HG02571 (cell line): ENCODE measurements around the gene NCOR1.
"Not testable (repeated sequence)": the region's sequence is repeated elsewhere in the genome, so short reads cannot be mapped to it uniquely, and the experiment has no call there.

ENCODE experiments used
- ATAC-seq: cut with Tn5 transposase; IDR thresholded peaks from one replicate; pipeline ENCODE4 v1.9.1; 2021; ENCODE audit warnings: mild to moderate bottlenecking, moderate library complexity; ENCODE audit not compliant: unreplicated experiment

The NCOR1 gene

GRCh38 chr17:16215965-16216316, 607 bp upstream of the NCOR1 start:
- no peak for ATAC-seq

GRCh38 chr17:16215002-16215272, 397 bp downstream of the NCOR1 start:
- ATAC-seq = peak; percentile 40

DNA sequence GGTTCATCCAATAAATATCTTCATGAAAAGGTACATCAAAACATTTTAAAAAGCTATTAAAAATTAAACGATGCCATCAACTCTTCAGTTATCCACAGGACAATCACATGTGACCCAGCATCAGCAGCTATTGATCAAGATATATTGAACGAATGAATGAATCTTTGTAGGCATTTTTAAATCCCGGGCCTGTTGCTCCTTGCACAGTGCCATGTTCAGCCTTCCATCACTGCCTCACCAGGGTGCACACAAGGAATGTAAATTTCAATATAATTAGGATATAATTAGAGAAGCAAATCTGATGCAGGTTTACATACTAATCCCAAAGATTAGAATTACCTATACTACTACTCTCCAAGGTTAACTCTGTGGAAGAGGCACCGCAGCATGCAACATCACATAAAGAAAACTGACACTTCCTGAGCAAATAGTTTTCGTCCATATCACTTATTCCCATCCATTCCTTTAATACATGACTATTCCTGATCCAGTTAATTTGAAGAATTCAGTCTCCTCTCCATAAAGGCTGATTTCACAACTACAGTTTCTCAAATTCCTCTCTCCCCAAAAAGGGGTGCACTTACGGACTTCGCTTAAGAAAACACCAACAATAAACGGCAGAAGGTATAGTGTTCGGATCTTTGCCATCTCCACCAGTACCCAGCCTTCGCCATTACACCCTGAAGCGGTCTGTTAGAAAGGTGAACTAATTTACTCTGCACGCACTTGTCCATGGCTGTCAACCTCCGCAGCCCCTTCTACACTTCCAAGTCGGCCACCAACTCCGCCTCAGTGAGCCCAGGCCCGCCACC, 938 bp downstream of the NCOR1 start:
- ATAC-seq = no peak

DNA sequence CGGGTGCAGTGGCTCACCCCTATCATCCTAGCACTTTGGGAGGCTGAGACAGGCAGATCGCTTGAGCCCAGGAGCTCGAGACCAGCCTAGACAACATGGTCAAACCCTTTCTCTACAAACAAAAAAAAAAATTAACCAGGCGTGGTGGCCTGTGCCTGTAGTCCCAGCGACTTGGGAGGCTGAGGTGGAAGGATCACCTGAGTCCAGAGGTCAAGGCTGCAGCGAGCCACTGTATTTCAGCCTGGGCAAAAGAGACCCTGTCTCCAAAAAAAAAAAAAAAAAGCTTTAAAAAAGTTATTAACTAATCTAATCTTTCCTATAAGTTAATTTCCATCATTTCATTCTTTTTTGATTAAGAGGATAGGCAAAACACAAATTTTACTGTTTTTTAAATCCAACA, 2.5 kb downstream of the NCOR1 start:
- no peak for ATAC-seq

DNA sequence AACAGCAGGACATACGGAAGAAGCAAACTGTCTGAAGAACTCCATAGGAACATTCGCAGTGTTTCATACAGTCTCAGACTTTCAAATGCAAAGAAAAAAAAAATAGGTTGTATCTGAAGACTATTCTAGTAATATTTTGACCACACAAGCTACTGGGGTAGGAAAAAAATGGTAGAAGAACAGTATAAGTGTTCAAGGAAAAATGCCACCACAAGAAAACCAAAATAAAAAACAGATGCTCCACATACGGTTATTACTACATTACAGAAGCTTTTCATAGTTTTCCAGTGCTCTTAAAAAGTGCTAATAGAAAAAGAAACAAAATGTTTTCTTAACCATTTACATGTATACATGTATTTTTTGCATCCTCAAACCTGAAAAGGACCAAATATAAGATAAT, 3.7 kb downstream of the NCOR1 start:
- ATAC-seq = no peak

DNA sequence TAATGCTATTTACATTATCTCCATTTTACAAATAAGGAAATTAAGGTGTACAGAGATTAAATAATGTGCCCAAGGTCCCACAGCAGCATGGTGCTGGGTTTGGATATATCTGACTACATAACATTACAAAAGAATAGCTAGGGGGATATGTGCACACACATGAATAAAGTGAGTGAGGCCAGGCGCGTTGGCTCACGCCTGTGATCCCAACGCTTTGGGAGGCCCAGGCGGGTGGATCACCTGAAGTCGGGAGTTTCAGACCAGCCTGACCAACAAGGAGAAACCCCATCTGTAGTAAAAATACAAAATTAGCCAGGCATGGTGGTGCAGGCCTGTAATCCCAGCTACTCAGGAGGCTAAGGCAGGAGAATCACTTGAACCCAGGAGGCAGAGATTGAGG, 10.6 kb downstream of the NCOR1 start:
- ATAC-seq = not testable (repeated sequence)

DNA sequence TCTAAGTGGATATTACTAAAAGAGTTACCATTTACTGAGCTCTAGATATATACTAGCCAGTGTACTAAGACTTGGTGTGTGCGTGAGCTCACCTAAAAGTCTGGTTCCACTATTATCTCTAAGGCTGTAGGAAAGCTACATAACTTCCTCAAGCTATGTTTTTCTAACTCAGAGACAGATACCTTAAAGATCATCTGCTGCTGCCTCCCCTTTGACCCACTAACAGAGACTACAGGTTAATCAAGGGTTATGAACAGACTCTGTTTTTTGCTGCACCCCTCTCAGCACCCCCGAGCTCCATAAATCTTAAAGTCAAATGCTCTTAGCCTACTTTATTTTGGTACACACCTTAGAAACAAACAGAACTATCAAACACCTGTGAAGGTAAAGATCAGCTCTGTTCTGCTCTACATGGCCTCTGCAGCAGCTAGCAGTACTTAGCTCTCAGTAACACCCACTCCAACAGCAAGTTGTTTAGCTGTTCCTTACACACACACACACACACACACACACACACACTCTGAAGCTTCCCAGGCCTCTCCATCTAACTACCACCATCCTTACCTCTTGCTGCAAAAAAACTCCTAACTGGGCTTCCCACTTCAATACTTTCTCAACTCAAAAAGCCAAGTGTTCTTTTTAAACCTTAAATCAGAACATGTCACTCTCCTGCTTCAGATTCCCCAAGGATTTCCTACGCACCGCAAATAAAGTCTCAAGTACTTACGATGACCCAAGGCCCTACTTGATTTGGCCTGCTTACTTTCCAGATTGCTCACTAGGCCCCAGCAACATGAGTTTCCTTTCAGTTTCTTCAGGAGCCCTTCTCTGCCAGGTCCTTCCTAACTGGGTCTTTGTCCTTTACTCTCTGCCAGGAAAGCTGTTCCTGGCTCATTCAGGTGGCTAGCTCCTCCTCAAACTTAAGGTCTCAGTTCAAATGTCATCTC, 12.5 kb downstream of the NCOR1 start:
- not testable (repeated sequence) for ATAC-seq

GRCh38 chr17:16201693-16202131, 13.6 kb downstream of the NCOR1 start:
- ATAC-seq = not testable (repeated sequence)

GRCh38 chr17:16199093-16199492, 16.2 kb downstream of the NCOR1 start:
- no peak for ATAC-seq

DNA sequence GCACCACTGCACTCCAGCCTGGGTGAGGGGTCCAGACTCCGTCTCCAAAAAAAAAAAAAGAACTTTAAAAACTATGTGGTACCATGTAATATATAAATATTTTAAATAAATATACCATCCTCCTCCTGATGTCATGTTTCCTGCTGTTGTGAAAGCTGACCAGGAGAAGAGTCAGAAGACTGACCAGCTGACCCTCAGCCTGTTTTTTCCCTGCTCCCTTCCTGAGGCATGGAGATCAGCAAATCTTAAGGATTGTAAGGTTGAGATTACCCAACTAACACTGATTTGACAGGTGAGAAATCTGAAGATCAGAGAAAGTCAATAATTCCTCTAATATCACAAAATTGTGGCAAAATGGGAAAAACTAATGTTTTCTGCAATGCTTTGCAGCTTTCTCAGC, 18.1 kb downstream of the NCOR1 start:
- ATAC-seq = no peak

GRCh38 chr17:16194307-16194835, 21.0 kb downstream of the NCOR1 start:
- ATAC-seq = not testable (repeated sequence)

DNA sequence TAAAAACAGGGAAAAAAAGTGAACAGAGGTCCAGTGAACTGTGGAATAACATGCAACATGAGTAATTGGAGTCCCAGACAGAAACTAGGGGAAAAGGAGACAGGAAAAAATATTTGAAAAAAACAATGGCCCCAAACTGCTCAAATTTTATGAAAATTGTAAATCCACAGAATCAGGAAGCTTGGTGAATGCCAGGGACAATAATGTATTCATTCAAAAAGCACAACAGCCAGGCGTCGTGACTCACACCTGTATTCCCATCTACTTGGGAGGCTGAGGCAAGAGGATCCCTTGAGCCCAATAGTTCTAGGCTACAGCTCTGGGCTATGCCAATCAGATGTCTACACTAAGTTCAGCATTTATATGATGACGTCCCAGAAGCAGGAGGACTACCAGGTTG, 23.7 kb downstream of the NCOR1 start:
- no peak for ATAC-seq

DNA sequence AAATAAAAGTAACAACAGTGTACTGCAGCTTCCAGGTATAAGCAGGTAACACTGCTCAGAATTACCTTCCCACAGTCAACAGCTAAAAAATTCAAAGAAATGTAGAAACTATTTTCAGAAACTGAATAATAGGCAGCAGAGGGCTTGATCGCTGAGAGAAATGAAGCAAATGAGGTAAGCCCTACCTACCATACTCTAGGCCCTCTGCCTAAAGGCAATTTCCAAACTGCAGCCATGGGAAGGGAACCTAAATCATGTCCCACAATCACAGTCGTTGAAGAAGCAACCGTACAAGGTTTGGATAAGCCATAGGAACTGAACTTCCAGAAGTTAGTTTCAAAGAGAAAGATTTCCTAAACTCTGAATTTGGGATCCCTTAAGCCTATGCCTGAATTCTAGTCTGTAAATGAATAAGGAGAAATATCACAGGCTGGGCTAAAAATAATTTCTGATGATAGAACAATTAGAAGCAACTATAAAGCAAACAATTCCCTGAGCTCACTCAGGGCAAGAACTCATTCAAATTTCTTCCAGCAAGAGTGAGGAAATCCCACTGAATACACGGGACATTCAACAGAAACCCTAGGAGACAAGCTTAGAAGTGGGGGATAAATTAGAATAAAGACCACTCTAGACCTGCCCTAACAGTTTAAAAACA, 24.5 kb downstream of the NCOR1 start:
- no peak for ATAC-seq

DNA sequence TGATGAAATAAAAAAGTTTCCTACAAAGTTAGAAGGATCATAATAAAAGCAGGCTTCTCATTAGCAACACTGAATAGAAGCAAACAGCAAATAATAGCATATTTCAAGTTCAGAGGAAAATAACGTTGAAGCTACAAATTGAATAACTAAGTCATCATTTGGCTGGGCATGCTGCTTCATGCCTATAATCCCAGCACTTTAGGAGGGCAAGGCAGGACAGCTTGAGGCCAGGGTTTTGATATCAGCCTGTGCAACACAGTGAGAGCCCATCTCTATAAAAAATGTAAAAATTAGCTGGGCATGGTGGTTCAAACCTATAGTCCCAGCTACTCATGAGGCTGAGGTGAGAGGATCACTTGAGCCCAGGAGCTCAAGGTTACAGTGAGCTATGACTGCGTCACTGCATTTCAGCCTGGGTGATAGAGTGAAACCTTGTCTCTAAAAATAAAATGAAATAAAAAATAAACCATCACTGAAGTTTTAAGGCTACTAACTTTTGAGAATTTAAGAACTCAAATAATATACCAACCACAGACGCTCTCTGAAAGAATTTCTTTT, 25.5 kb downstream of the NCOR1 start:
- ATAC-seq = no peak

GRCh38 chr17:16187642-16188041, 27.7 kb downstream of the NCOR1 start:
- no peak for ATAC-seq

DNA sequence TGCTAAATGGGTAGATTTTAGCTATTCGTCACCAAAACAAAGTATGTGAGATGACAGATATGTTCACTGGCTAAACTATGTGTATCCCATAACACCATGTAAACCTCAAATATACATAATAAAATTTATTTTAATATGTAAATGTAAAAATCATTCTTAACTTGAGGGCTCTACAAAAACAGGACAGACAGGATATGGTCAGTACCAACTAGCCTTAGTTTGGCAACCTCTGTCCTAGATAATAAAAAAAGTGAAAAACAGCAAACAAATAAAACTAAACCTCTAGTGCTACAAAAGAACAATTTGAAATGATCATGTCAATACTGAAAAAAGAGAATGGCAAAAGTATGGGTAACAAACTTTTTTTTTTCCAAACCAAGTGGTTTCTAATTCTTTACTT, 33.8 kb downstream of the NCOR1 start:
- ATAC-seq = no peak

GRCh38 chr17:16178836-16179235, 36.5 kb downstream of the NCOR1 start:
- ATAC-seq = no peak

- no peak for ATAC-seq
These were observed 43.7 kb downstream of the NCOR1 start for GRCh38 chr17:16171613-16172012.

- not testable (repeated sequence) for ATAC-seq
These were observed 48.6 kb downstream of the NCOR1 start for GRCh38 chr17:16166766-16167165.

- ATAC-seq = no peak
These were observed 56.6 kb downstream of the NCOR1 start for GRCh38 chr17:16158714-16159113.

- ATAC-seq = no peak
These were observed 59.8 kb downstream of the NCOR1 start for GRCh38 chr17:16155536-16155935.
